ENCODE data around the gene TMEM30A. TPM values are rescaled to one million over a fixed set of nuclear protein-coding genes. Genes with fewer than 3 reads are reported as not detected.

The TMEM30A gene
- total and polyA plus RNA-seq, 2 donors, result 40.6 to 45.8 TPM

DNA sequence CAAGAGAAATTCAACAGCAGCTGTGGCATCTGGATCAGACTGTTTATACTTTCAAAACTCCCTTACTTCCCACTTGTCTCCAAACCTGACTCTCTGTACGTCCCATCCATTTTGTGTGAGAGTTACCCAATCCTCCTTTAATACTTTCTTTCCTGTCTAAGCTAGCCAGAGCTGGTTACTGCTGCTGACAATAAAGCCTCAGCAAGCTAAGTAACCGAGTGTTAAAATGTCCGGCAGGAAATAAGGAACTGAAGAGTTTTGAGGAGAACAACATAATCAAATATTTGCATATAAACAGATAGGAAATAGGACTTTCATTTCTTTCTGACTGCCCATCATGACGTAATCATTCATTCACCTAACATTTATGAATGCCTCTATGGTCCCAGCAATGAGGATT lies 11.6 kb downstream of the TMEM30A start:
- no peaks in the 10 kb centered on the region for H3K4me1 ChIP-seq (ENCODE audit: control insufficient read depth in 2 of 2, insufficient read depth in 2 of 2, low read length in 2 of 2)
- H3K27me3 ChIP-seq (ENCODE audit: control insufficient read depth in 2 of 2, insufficient read depth in 1 of 2, low read length in 1 of 2), result no peaks in the 10 kb centered on the region
- no peak overlapping the region for H3K4me3 ChIP-seq (ENCODE audit: low read length in 2 of 2)
- no peak for DNase-seq (ENCODE audit: low read depth in 6 of 9, low spot score in 9 of 9)
- no peak overlapping the region for H3K27ac ChIP-seq (ENCODE audit: low read depth in 1 of 2, low read length in 1 of 2)
- H3K9me3 ChIP-seq (ENCODE audit: control insufficient read depth in 2 of 2, insufficient read depth in 1 of 2, low read length in 1 of 2), result no peaks in the 10 kb centered on the region
- WGBS, result 96% methylated on average over 4 of the region's 4 CpGs
- peaks cover 13 to 15% of the 10 kb centered on the region in 2 donors for H3K36me3 ChIP-seq (ENCODE audit: control insufficient read depth in 2 of 2, insufficient read depth in 2 of 2, low read length in 1 of 2)

DNA sequence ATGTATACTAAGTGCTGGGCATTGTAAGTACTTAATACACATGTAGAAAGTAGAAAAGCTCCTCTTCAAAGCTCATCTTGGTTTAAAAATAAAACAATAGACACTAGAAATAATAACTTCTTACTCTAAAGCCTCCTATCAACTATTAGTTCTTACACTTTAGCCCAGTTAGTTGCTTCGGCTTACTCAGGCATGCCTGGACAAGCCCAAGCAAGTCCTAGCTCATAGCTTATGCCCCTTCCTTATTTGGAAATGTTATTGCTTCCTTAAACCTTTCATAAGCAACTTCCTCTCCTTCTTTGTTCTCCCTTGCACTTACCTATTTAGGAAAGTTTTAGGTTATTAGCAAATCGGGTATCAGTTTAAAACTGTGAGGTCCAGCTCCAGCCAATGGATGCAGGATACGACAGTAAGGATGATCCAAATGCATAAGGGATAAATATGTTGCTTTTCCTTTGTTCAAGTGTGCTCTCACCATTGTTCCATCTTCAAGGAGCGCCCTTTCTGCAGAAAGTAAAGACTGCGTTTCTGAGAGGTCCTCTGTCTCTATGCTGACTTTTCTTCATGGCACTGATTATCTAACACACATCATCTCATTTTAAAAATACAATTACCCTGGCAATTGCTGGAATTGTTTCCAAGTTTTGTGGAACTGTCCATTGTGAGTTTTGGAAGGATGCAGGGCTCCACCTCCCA lies 12.3 kb downstream of the TMEM30A start:
- no peak overlapping the region for H3K4me3 ChIP-seq (ENCODE audit: low read length in 2 of 2)
- no peaks in the 10 kb centered on the region for H3K4me1 ChIP-seq (ENCODE audit: control insufficient read depth in 2 of 2, insufficient read depth in 2 of 2, low read length in 2 of 2)
- no peaks in the 10 kb centered on the region for H3K27me3 ChIP-seq (ENCODE audit: control insufficient read depth in 2 of 2, insufficient read depth in 1 of 2, low read length in 1 of 2)
- DNase-seq (ENCODE audit: low read depth in 6 of 9, low spot score in 9 of 9), result no peak
- H3K36me3 ChIP-seq (ENCODE audit: control insufficient read depth in 2 of 2, insufficient read depth in 2 of 2, low read length in 1 of 2), result peaks cover 13 to 15% of the 10 kb centered on the region in 2 donors
- 95% methylated on average over 5 of the region's 5 CpGs for WGBS
- no peaks in the 10 kb centered on the region for H3K9me3 ChIP-seq (ENCODE audit: control insufficient read depth in 2 of 2, insufficient read depth in 1 of 2, low read length in 1 of 2)
- peak overlapping the region in 1 of 2 donors; percentile 55 for H3K27ac ChIP-seq (ENCODE audit: low read depth in 1 of 2, low read length in 1 of 2)

- no peaks in the 10 kb centered on the region for H3K9me3 ChIP-seq (ENCODE audit: control insufficient read depth in 2 of 2, insufficient read depth in 1 of 2, low read length in 1 of 2)
- H3K4me3 ChIP-seq (ENCODE audit: low read length in 2 of 2), result no peak overlapping the region
- WGBS, result 99% methylated on average over 4 of the region's 4 CpGs
- peaks cover 13 to 22% of the 10 kb centered on the region in 2 donors for H3K36me3 ChIP-seq (ENCODE audit: control insufficient read depth in 2 of 2, insufficient read depth in 2 of 2, low read length in 1 of 2)
- H3K4me1 ChIP-seq (ENCODE audit: control insufficient read depth in 2 of 2, insufficient read depth in 2 of 2, low read length in 2 of 2), result no peaks in the 10 kb centered on the region
- H3K27me3 ChIP-seq (ENCODE audit: control insufficient read depth in 2 of 2, insufficient read depth in 1 of 2, low read length in 1 of 2), result no peaks in the 10 kb centered on the region
- no peak overlapping the region for H3K27ac ChIP-seq (ENCODE audit: low read depth in 1 of 2, low read length in 1 of 2)
- DNase-seq (ENCODE audit: low read depth in 6 of 9, low spot score in 9 of 9), result no peak
Observed at GRCh38 chr6:75268988-75269354, 15.6 kb downstream of the TMEM30A start.

DNA sequence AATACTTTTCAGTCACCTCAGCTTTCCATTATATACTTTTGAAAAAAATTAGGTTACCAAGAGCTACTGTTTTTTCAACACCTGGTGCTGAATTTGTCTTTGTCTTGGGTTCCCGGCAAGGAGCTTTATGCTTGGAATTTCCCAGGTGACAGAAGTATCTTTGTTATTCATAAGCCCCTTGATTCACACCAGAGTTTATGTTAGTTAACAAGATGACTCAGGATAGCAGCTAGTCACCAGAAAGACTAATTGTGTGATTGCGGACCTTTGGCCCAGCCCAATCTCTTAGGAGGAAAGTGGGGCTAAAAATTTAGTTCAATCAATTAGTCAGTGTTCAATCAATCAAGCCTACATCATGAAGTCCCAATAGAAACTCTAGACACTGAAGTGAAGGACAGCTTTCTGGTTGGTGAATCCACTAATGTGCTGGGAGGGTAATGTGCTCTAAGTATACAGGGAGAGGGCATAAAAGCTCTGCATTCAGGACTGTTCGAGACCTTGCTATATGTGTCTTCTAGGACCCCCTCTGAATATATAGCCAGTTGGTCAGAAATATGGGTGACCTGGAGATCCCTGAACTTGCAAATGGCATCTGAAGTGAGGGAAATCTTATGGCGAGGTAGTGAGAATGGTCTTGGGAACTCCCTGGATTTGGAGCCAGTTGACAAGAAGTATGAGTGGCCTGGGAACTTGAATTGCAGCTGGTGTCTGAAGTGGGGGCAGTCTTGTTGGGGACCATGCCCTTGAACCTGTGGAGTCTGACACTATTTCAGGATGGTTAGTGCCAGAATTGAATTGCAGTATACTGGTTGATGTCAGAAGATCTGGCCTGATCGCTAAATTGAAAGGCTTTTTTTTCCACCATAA lies 16.2 kb downstream of the TMEM30A start:
- 96% methylated on average over 5 of the region's 5 CpGs for WGBS
- Histone ChIP-seq H3K27me3 (ENCODE audit: control insufficient read depth in 2 of 2, insufficient read depth in 1 of 2, low read length in 1 of 2) (no peaks in the 10 kb centered on the region), H3K9me3 (ENCODE audit: control insufficient read depth in 2 of 2, insufficient read depth in 1 of 2, low read length in 1 of 2) (no peaks in the 10 kb centered on the region), H3K4me1 (ENCODE audit: control insufficient read depth in 2 of 2, insufficient read depth in 2 of 2, low read length in 2 of 2) (no peaks in the 10 kb centered on the region), H3K4me3 (ENCODE audit: low read length in 2 of 2) (no peak overlapping the region), H3K27ac (ENCODE audit: low read depth in 1 of 2, low read length in 1 of 2) (no peak overlapping the region), H3K36me3 (ENCODE audit: control insufficient read depth in 2 of 2, insufficient read depth in 2 of 2, low read length in 1 of 2) (peaks cover 13 to 28% of the 10 kb centered on the region in 2 donors)
- DNase-seq (ENCODE audit: low read depth in 6 of 9, low spot score in 9 of 9), result no peak

DNA sequence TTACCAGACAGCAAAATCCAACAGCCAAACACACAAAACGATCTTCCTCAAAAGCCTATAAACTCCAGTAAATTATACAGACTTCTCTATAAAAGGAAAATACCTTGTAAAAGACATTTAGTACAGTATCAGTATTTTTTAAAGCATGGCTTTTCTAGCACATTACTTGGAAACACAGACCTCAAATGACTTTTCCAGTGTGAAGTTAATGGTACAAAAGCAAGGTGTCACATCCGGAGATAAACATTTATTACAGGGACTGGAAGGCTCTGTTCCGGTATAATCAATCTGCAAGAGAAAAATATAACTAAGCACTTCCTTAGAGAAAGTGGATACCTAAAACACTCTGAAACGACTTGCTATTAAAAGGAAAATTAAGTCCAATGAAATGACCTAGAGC lies 17.1 kb downstream of the TMEM30A start:
- H3K27me3 ChIP-seq (ENCODE audit: control insufficient read depth in 2 of 2, insufficient read depth in 1 of 2, low read length in 1 of 2), result no peaks in the 10 kb centered on the region
- H3K4me1 ChIP-seq (ENCODE audit: control insufficient read depth in 2 of 2, insufficient read depth in 2 of 2, low read length in 2 of 2), result no peaks in the 10 kb centered on the region

GRCh38 chr6:75266716-75267291 lies 17.8 kb downstream of the TMEM30A start:
- WGBS, result 85% methylated on average over 2 of the region's 2 CpGs

More for the DNA sequence above, 17.1 kb downstream of the TMEM30A start:
- Histone ChIP-seq H3K9me3 (ENCODE audit: control insufficient read depth in 2 of 2, insufficient read depth in 1 of 2, low read length in 1 of 2) (no peaks in the 10 kb centered on the region), H3K36me3 (ENCODE audit: control insufficient read depth in 2 of 2, insufficient read depth in 2 of 2, low read length in 1 of 2) (peaks cover 8 to 27% of the 10 kb centered on the region in 2 donors), H3K4me3 (ENCODE audit: low read length in 2 of 2) (no peak overlapping the region), H3K27ac (ENCODE audit: low read depth in 1 of 2, low read length in 1 of 2) (no peak overlapping the region)
- WGBS, result 68% methylated on average over 4 of the region's 4 CpGs
- DNase-seq (ENCODE audit: low read depth in 6 of 9, low spot score in 9 of 9), result no peak

GRCh38 chr6:75263401-75263750 lies 21.2 kb downstream of the TMEM30A start:
- Histone ChIP-seq H3K36me3 (ENCODE audit: control insufficient read depth in 2 of 2, insufficient read depth in 2 of 2, low read length in 1 of 2) (peaks cover 8 to 50% of the 10 kb centered on the region in 2 donors), H3K9me3 (ENCODE audit: control insufficient read depth in 2 of 2, insufficient read depth in 1 of 2, low read length in 1 of 2) (no peaks in the 10 kb centered on the region), H3K4me1 (ENCODE audit: control insufficient read depth in 2 of 2, insufficient read depth in 2 of 2, low read length in 2 of 2) (no peaks in the 10 kb centered on the region), H3K4me3 (ENCODE audit: low read length in 2 of 2) (no peak overlapping the region), H3K27ac (ENCODE audit: low read depth in 1 of 2, low read length in 1 of 2) (no peak overlapping the region), H3K27me3 (ENCODE audit: control insufficient read depth in 2 of 2, insufficient read depth in 1 of 2, low read length in 1 of 2) (no peaks in the 10 kb centered on the region)
- DNase-seq (ENCODE audit: low read depth in 6 of 9, low spot score in 9 of 9), result no peak

More at GRCh38 chr6:75266716-75267291, 17.8 kb downstream of the TMEM30A start:
- H3K9me3 ChIP-seq (ENCODE audit: control insufficient read depth in 2 of 2, insufficient read depth in 1 of 2, low read length in 1 of 2), result no peaks in the 10 kb centered on the region
- no peaks in the 10 kb centered on the region for H3K4me1 ChIP-seq (ENCODE audit: control insufficient read depth in 2 of 2, insufficient read depth in 2 of 2, low read length in 2 of 2)
- H3K27me3 ChIP-seq (ENCODE audit: control insufficient read depth in 2 of 2, insufficient read depth in 1 of 2, low read length in 1 of 2), result no peaks in the 10 kb centered on the region
- H3K4me3 ChIP-seq (ENCODE audit: low read length in 2 of 2), result no peak overlapping the region
- peak in 2 of 9 donors; percentile 6 to 46 for DNase-seq (ENCODE audit: low read depth in 6 of 9, low spot score in 9 of 9)
- peaks cover 6 to 30% of the 10 kb centered on the region in 2 donors for H3K36me3 ChIP-seq (ENCODE audit: control insufficient read depth in 2 of 2, insufficient read depth in 2 of 2, low read length in 1 of 2)
- no peak overlapping the region for H3K27ac ChIP-seq (ENCODE audit: low read depth in 1 of 2, low read length in 1 of 2)

GRCh38 chr6:75262716-75263400 lies 21.7 kb downstream of the TMEM30A start:
- H3K36me3 ChIP-seq (ENCODE audit: control insufficient read depth in 2 of 2, insufficient read depth in 2 of 2, low read length in 1 of 2), result peaks cover 7 to 54% of the 10 kb centered on the region in 2 donors
- H3K4me3 ChIP-seq (ENCODE audit: low read length in 2 of 2), result no peak overlapping the region
- no peak overlapping the region for H3K27ac ChIP-seq (ENCODE audit: low read depth in 1 of 2, low read length in 1 of 2)
- H3K9me3 ChIP-seq (ENCODE audit: control insufficient read depth in 2 of 2, insufficient read depth in 1 of 2, low read length in 1 of 2), result no peaks in the 10 kb centered on the region
- H3K4me1 ChIP-seq (ENCODE audit: control insufficient read depth in 2 of 2, insufficient read depth in 2 of 2, low read length in 2 of 2), result no peaks in the 10 kb centered on the region
- no peak for DNase-seq (ENCODE audit: low read depth in 6 of 9, low spot score in 9 of 9)
- H3K27me3 ChIP-seq (ENCODE audit: control insufficient read depth in 2 of 2, insufficient read depth in 1 of 2, low read length in 1 of 2), result no peaks in the 10 kb centered on the region
- WGBS, result 97% methylated on average over 4 of the region's 4 CpGs
